ENCODE data around the gene LRRC52. TPM values are rescaled to one million over a fixed set of nuclear protein-coding genes. Genes with fewer than 3 reads are reported as not detected.
"Not testable (repeated sequence)": the region's sequence is repeated elsewhere in the genome, so short reads cannot be mapped to it uniquely, and the experiment has no call there.

LRRC52 gene
- polyA plus RNA-seq, 3 donors from 2014 or later: not detected

- H3K27ac Mint-ChIP-seq: no peak overlapping the region
- peaks cover 0 to 6% (median 0%) of the 10 kb centered on the region in 3 donors for H3K27me3 Mint-ChIP-seq (ENCODE audit: low read depth in 3 of 3)
- no peak for DNase-seq
- no peaks in the 10 kb centered on the region for H3K9me3 Mint-ChIP-seq
- H3K4me3 Mint-ChIP-seq: no peak overlapping the region
- no peaks in the 10 kb centered on the region for H3K4me1 Mint-ChIP-seq
- no peaks in the 10 kb centered on the region for H3K36me3 Mint-ChIP-seq
These were observed 37.4 kb downstream of the LRRC52 start for GRCh38 chr1:165580931-165581871.

GRCh38 chr1:165581926-165582325, 38.1 kb downstream of the LRRC52 start:
- Mint-ChIP-seq H3K4me1 (no peaks in the 10 kb centered on the region), H3K36me3 (no peaks in the 10 kb centered on the region), H3K27me3 (ENCODE audit: low read depth in 3 of 3) (peaks cover 0 to 4% (median 1%) of the 10 kb centered on the region in 3 donors), H3K9me3 (no peaks in the 10 kb centered on the region), H3K4me3 (no peak overlapping the region), H3K27ac (no peak overlapping the region)
- no peak for DNase-seq

- Mint-ChIP-seq H3K4me3 (no peak overlapping the region), H3K4me1 (no peaks in the 10 kb centered on the region), H3K9me3 (no peaks in the 10 kb centered on the region), H3K27ac (no peak overlapping the region), H3K36me3 (no peaks in the 10 kb centered on the region), H3K27me3 (ENCODE audit: low read depth in 3 of 3) (peaks cover 2 to 7% (median 6%) of the 10 kb centered on the region in 3 donors)
- DNase-seq: no peak
These were observed 42.6 kb downstream of the LRRC52 start for GRCh38 chr1:165586398-165586797.

GRCh38 chr1:165591391-165591790, 47.6 kb downstream of the LRRC52 start:
- not testable (repeated sequence) for H3K9me3 Mint-ChIP-seq, DNase-seq, H3K4me1 Mint-ChIP-seq, H3K36me3 Mint-ChIP-seq, H3K4me3 Mint-ChIP-seq, H3K27ac Mint-ChIP-seq
- H3K27me3 Mint-ChIP-seq (ENCODE audit: low read depth in 3 of 3): peaks cover 8 to 17% (median 11%) of the 10 kb centered on the region in 3 donors

GRCh38 chr1:165592945-165593823, 49.4 kb downstream of the LRRC52 start:
- Mint-ChIP-seq H3K4me1 (peaks cover 12% of the 10 kb centered on the region in 2 donors), H3K4me3 (no peak overlapping the region)

GRCh38 chr1:165595246-165595938, 51.6 kb downstream of the LRRC52 start:
- H3K9me3 Mint-ChIP-seq: peaks cover 0 to 2% (median 0%) of the 10 kb centered on the region in 6 donors
- H3K4me3 Mint-ChIP-seq: no peak overlapping the region
- peaks cover 18 to 19% of the 10 kb centered on the region in 2 donors for H3K4me1 Mint-ChIP-seq
- peaks cover 14 to 20% (median 19%) of the 10 kb centered on the region in 3 donors for H3K27me3 Mint-ChIP-seq (ENCODE audit: low read depth in 3 of 3)
- no peak overlapping the region for H3K27ac Mint-ChIP-seq
- H3K36me3 Mint-ChIP-seq: no peaks in the 10 kb centered on the region
- DNase-seq: no peak

More at GRCh38 chr1:165592945-165593823, 49.4 kb downstream of the LRRC52 start:
- H3K27me3 Mint-ChIP-seq (ENCODE audit: low read depth in 3 of 3): peaks cover 13 to 19% (median 19%) of the 10 kb centered on the region in 3 donors
- peaks cover 0 to 2% (median 0%) of the 10 kb centered on the region in 6 donors for H3K9me3 Mint-ChIP-seq
- H3K36me3 Mint-ChIP-seq: no peaks in the 10 kb centered on the region
- DNase-seq: peak; percentile 67 to 72 (median 69)
- no peak overlapping the region for H3K27ac Mint-ChIP-seq

- H3K27me3 Mint-ChIP-seq (ENCODE audit: low read depth in 3 of 3): peaks cover 8 to 15% (median 12%) of the 10 kb centered on the region in 3 donors
- H3K27ac Mint-ChIP-seq: peak overlapping the region; percentile 80 to 94 (median 90)
- H3K9me3 Mint-ChIP-seq: peaks cover 0 to 2% (median 0%) of the 10 kb centered on the region in 6 donors
- H3K4me3 Mint-ChIP-seq: peak overlapping the region; percentile 87 to 97 (median 92)
- peak; percentile 93 for DNase-seq
- H3K36me3 Mint-ChIP-seq: no peaks in the 10 kb centered on the region
- peaks cover 18 to 19% of the 10 kb centered on the region in 2 donors for H3K4me1 Mint-ChIP-seq
These were observed 54.3 kb downstream of the LRRC52 start for GRCh38 chr1:165597883-165598675.

- H3K4me1 Mint-ChIP-seq: peaks cover 18 to 19% of the 10 kb centered on the region in 2 donors
- DNase-seq: no peak
- peaks cover 8 to 11% (median 10%) of the 10 kb centered on the region in 3 donors for H3K27me3 Mint-ChIP-seq (ENCODE audit: low read depth in 3 of 3)
- peak overlapping the region; percentile 87 to 97 (median 92) for H3K4me3 Mint-ChIP-seq
- H3K36me3 Mint-ChIP-seq: no peaks in the 10 kb centered on the region
- H3K9me3 Mint-ChIP-seq: peaks cover 0 to 2% (median 0%) of the 10 kb centered on the region in 6 donors
- peak overlapping the region; percentile 80 to 94 (median 90) for H3K27ac Mint-ChIP-seq
These were observed 54.9 kb downstream of the LRRC52 start for GRCh38 chr1:165598676-165599059.

- H3K4me1 Mint-ChIP-seq: peaks cover 18 to 19% of the 10 kb centered on the region in 2 donors
- no peak overlapping the region for H3K27ac Mint-ChIP-seq
- DNase-seq: no peak
- no peak overlapping the region for H3K4me3 Mint-ChIP-seq
- no peaks in the 10 kb centered on the region for H3K36me3 Mint-ChIP-seq
- no peaks in the 10 kb centered on the region for H3K9me3 Mint-ChIP-seq
- peaks cover 5 to 10% (median 8%) of the 10 kb centered on the region in 3 donors for H3K27me3 Mint-ChIP-seq (ENCODE audit: low read depth in 3 of 3)
These were observed 57.0 kb downstream of the LRRC52 start for GRCh38 chr1:165600793-165601192.

- H3K27ac Mint-ChIP-seq: no peak overlapping the region
- H3K9me3 Mint-ChIP-seq: no peaks in the 10 kb centered on the region
- peaks cover 0 to under 1% (median 0%) of the 10 kb centered on the region in 3 donors for H3K27me3 Mint-ChIP-seq (ENCODE audit: low read depth in 3 of 3)
- no peak overlapping the region for H3K4me3 Mint-ChIP-seq
- no peak for DNase-seq
- no peaks in the 10 kb centered on the region for H3K36me3 Mint-ChIP-seq
- H3K4me1 Mint-ChIP-seq: peaks cover under 1% of the 10 kb centered on the region in 2 donors
These were observed 60.0 kb downstream of the LRRC52 start for GRCh38 chr1:165603810-165604209.

GRCh38 chr1:165605246-165605645, 61.4 kb downstream of the LRRC52 start:
- peaks cover 0 to under 1% (median 0%) of the 10 kb centered on the region in 3 donors for H3K27me3 Mint-ChIP-seq (ENCODE audit: low read depth in 3 of 3)
- no peak overlapping the region for H3K27ac Mint-ChIP-seq
- no peaks in the 10 kb centered on the region for H3K4me1 Mint-ChIP-seq
- no peak overlapping the region for H3K4me3 Mint-ChIP-seq
- DNase-seq: no peak
- H3K9me3 Mint-ChIP-seq: no peaks in the 10 kb centered on the region
- H3K36me3 Mint-ChIP-seq: no peaks in the 10 kb centered on the region

- H3K27ac Mint-ChIP-seq; H3K27me3 Mint-ChIP-seq (ENCODE audit: low read depth in 3 of 3); H3K4me1 Mint-ChIP-seq; H3K4me3 Mint-ChIP-seq; H3K36me3 Mint-ChIP-seq; H3K9me3 Mint-ChIP-seq; DNase-seq: not testable (repeated sequence)
These were observed 62.9 kb downstream of the LRRC52 start for GRCh38 chr1:165606676-165607075.

All from immature natural killer cell (primary cell).